ENCODE results near the gene IGF1R. TPM values are rescaled to one million over a fixed set of nuclear protein-coding genes. Genes with fewer than 3 reads are reported as not detected.

Gene IGF1R
- total RNA-seq, 1 experiment from 2014 or later: 16.3 TPM

DNA sequence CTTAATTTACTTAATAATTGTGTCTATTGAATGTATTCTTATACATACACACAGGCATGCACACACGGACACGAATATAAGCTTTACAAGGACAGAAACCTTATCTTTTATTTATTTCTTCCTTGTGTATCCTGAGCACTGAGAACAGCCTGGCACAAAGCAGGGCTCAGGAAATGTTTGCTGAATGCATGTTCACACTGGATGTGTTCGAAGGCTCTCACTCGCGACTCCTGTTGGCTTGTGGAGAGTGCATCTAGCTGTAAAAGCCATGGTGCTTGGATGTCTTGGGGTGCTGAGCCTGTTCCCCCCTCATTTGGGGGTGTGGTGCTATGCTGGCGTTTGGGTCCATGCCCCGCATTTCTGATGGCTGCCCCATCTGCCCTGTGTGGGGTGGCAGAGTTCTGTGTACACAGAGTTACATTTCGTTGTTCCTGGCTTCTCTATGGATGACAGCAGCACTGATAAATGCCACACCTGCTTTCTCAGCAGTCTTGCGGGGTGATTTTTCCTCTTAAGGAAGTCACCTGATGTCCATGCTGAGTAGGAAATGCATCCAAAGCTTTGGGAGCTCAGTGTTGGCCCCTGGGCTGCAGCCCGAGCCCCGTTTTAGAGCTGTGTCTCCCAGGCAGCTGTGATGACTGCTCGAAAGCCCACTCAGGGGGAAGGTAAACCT, 148.5 kb downstream of the IGF1R start:
- Histone ChIP-seq H3K4me1 (ENCODE audit: control insufficient read depth in 1 of 2, insufficient read depth in 2 of 2, low read length in 2 of 2) (peaks cover 32 to 38% of the 10 kb centered on the region in 2 experiments), H3K4me2 (ENCODE audit: low read length) (no peak overlapping the region), H3K36me3 (ENCODE audit: control insufficient read depth in 1 of 2, insufficient read depth in 2 of 2, low read length in 2 of 2) (no peaks in the 10 kb centered on the region), H3K9ac (ENCODE audit: low read length) (no peak overlapping the region), H3K4me3 (replicated peaks in 1 of 2; ENCODE audit: low read depth in 1 of 2, low read length in 2 of 2) (no peak overlapping the region), H3K9me3 (ENCODE audit: control insufficient read depth in 1 of 2, insufficient read depth in 1 of 2, low read depth in 1 of 2, low read length in 2 of 2) (no peaks in the 10 kb centered on the region), H3K79me2 (ENCODE audit: insufficient read depth, low read length) (no peaks in the 10 kb centered on the region), H3K27ac (ENCODE audit: low read depth, low read length) (no peak overlapping the region), H3K9me2 (ENCODE audit: insufficient read depth) (no peaks in the 10 kb centered on the region), H3K27me3 (ENCODE audit: insufficient read depth, low read length) (no peaks in the 10 kb centered on the region), H4K20me1 (ENCODE audit: insufficient read depth) (no peaks in the 10 kb centered on the region), H2AFZ (ENCODE audit: low read depth, low read length, poor library complexity, severe bottlenecking) (no peak overlapping the region)
- DNase-seq (ENCODE audit: low read depth, low spot score) (no peak), ATAC-seq (no peak)
- ChIA-PET RAD21 (ENCODE audit: low non-redundant PET in 1 of 2, low total read pairs in 2 of 2, uncharacterized antibody in 2 of 2, unreplicated experiment in 2 of 2) (no interaction called here), POLR2A (no interaction called here), CTCF (no interaction called here)
- BruUV-seq (replicated peaks): no TSS peak
- intact Hi-C loops (cut with micrococcal nuclease): no loop called here
- TF ChIP-seq CBX3 (IDR thresholded peaks at IDR 0.05; ENCODE audit: low read depth): no peak
- no peak for TF ChIP-seq EGR1 (IDR thresholded peaks at IDR 0.05; ENCODE audit: low read depth)
- TF ChIP-seq FOSL1 (IDR thresholded peaks at IDR 0.05; ENCODE audit: low read depth): no peak
- no peak for TF ChIP-seq TCF7L2 (IDR thresholded peaks at IDR 0.05; ENCODE audit: borderline replicate concordance, extremely low read depth, insufficient read depth, insufficient read length)
- TF ChIP-seq EZH2phosphoT487 (IDR thresholded peaks at IDR 0.05; ENCODE audit: borderline replicate concordance): no peak
- TF ChIP-seq POLR2A (IDR thresholded peaks at IDR 0.05; ENCODE audit: borderline replicate concordance, extremely low read depth, insufficient read depth, insufficient read length): no peak
- no peak for TF ChIP-seq ELF1 (IDR thresholded peaks at IDR 0.05; ENCODE audit: borderline replicate concordance, low read depth)
- TF ChIP-seq, protein P1, sequence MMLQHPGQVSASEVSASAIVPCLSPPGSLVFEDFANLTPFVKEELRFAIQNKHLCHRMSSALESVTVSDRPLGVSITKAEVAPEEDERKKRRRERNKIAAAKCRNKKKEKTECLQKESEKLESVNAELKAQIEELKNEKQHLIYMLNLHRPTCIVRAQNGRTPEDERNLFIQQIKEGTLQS (IDR thresholded peaks at IDR 0.05): no peak
- no peak for TF ChIP-seq POLR2AphosphoS5 (IDR thresholded peaks at IDR 0.05; ENCODE audit: low read depth, low read length)
- no peak for TF ChIP-seq CEBPB (IDR thresholded peaks at IDR 0.05; ENCODE audit: low read depth)
- TF ChIP-seq YY1 (IDR thresholded peaks at IDR 0.05; ENCODE audit: extremely low read depth, insufficient replicate concordance, low read depth, low read length): no peak
- TF ChIP-seq, protein P2, sequence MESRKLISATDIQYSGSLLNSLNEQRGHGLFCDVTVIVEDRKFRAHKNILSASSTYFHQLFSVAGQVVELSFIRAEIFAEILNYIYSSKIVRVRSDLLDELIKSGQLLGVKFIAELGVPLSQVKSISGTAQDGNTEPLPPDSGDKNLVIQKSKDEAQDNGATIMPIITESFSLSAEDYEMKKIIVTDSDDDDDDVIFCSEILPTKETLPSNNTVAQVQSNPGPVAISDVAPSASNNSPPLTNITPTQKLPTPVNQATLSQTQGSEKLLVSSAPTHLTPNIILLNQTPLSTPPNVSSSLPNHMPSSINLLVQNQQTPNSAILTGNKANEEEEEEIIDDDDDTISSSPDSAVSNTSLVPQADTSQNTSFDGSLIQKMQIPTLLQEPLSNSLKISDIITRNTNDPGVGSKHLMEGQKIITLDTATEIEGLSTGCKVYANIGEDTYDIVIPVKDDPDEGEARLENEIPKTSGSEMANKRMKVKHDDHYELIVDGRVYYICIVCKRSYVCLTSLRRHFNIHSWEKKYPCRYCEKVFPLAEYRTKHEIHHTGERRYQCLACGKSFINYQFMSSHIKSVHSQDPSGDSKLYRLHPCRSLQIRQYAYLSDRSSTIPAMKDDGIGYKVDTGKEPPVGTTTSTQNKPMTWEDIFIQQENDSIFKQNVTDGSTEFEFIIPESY (IDR thresholded peaks at IDR 0.05; ENCODE audit: extremely low read depth, insufficient replicate concordance, low read length): no peak
- TF ChIP-seq, protein P3, sequence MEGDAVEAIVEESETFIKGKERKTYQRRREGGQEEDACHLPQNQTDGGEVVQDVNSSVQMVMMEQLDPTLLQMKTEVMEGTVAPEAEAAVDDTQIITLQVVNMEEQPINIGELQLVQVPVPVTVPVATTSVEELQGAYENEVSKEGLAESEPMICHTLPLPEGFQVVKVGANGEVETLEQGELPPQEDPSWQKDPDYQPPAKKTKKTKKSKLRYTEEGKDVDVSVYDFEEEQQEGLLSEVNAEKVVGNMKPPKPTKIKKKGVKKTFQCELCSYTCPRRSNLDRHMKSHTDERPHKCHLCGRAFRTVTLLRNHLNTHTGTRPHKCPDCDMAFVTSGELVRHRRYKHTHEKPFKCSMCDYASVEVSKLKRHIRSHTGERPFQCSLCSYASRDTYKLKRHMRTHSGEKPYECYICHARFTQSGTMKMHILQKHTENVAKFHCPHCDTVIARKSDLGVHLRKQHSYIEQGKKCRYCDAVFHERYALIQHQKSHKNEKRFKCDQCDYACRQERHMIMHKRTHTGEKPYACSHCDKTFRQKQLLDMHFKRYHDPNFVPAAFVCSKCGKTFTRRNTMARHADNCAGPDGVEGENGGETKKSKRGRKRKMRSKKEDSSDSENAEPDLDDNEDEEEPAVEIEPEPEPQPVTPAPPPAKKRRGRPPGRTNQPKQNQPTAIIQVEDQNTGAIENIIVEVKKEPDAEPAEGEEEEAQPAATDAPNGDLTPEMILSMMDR (IDR thresholded peaks at IDR 0.05 in 2 of 3, conservative IDR thresholded peaks at IDR 0.05 in 1 of 3; ENCODE audit: borderline replicate concordance in 1 of 3, insufficient read depth in 1 of 3, low read depth in 2 of 3, low read length in 2 of 3): no peak
